Activated CD4-positive, alpha-beta T cell treated with anti-CD3 and anti-CD28 coated beads, Interleukin-2, amount 50 U/mL, for 48 hours (primary cell): ENCODE results near the gene ERCC8.
"Not testable (repeated sequence)": the region's sequence is repeated elsewhere in the genome, so short reads cannot be mapped to it uniquely, and the experiment has no call there.

Experiments
- DNase-seq, 2 experiments: peaks; one replicate each; pipeline ENCODE4 v3.0.0-alpha.2; 2020

The ERCC8 gene

GRCh38 chr5:60944904-60945812, at the start of gene ERCC8, which contains the start of gene NDUFAF2:
Gene ERCC8 (minus strand): TSS chr5:60945070. CDS start chr5:60945008, 62 bp downstream.
Gene NDUFAF2 (plus strand): TSS chr5:60945205. CDS start chr5:60945256, 51 bp downstream.
- DNase-seq = peak; percentile 83 to 88

GRCh38 chr5:60993875-60994571, 49.2 kb upstream of the ERCC8 start:
- no peak for DNase-seq

- no peak for DNase-seq
Measured at GRCh38 chr5:60993425-60993824, 48.6 kb upstream of the ERCC8 start.

- no peak for DNase-seq
Measured at GRCh38 chr5:60992871-60993270, 48.0 kb upstream of the ERCC8 start.

GRCh38 chr5:60989790-60990189, 44.9 kb upstream of the ERCC8 start:
- DNase-seq = no peak

GRCh38 chr5:60982127-60982526, 37.3 kb upstream of the ERCC8 start:
- not testable (repeated sequence) for DNase-seq

GRCh38 chr5:60980511-60980910, 35.6 kb upstream of the ERCC8 start:
- no peak for DNase-seq

GRCh38 chr5:60978968-60979367, 34.1 kb upstream of the ERCC8 start:
- no peak for DNase-seq

GRCh38 chr5:60977956-60978737, 33.3 kb upstream of the ERCC8 start:
- no peak for DNase-seq

- peak; percentile 48 to 65 for DNase-seq
Measured at GRCh38 chr5:60972231-60972630, 27.4 kb upstream of the ERCC8 start.

- DNase-seq = no peak
Measured at GRCh38 chr5:60961685-60962084, 16.8 kb upstream of the ERCC8 start.

- no peak for DNase-seq
Measured at GRCh38 chr5:60960591-60960990, 15.7 kb upstream of the ERCC8 start.

- DNase-seq = no peak
Measured at GRCh38 chr5:60959156-60959555, 14.3 kb upstream of the ERCC8 start.

- DNase-seq = no peak
Measured at GRCh38 chr5:60958712-60959111, 13.8 kb upstream of the ERCC8 start.

GRCh38 chr5:60958088-60958487, 13.2 kb upstream of the ERCC8 start:
- no peak for DNase-seq

GRCh38 chr5:60955239-60955638, 10.4 kb upstream of the ERCC8 start:
- no peak for DNase-seq

- no peak for DNase-seq
Measured at GRCh38 chr5:60948738-60949137, 3.9 kb upstream of the ERCC8 start.

- no peak for DNase-seq
Measured at GRCh38 chr5:60945813-60946187, 930 bp upstream of the ERCC8 start.

GRCh38 chr5:60943624-60944023, 1.2 kb downstream of the ERCC8 start:
- no peak for DNase-seq

- DNase-seq = no peak
Measured at GRCh38 chr5:60929024-60929423, 15.8 kb downstream of the ERCC8 start.

GRCh38 chr5:60927450-60927849, 17.4 kb downstream of the ERCC8 start:
- no peak for DNase-seq

- DNase-seq = no peak
Measured at GRCh38 chr5:60918466-60918865, 26.4 kb downstream of the ERCC8 start.

- DNase-seq = no peak
Measured at GRCh38 chr5:60916646-60917045, 28.2 kb downstream of the ERCC8 start.
